ENCODE data around the gene HDAC4.

DNA sequence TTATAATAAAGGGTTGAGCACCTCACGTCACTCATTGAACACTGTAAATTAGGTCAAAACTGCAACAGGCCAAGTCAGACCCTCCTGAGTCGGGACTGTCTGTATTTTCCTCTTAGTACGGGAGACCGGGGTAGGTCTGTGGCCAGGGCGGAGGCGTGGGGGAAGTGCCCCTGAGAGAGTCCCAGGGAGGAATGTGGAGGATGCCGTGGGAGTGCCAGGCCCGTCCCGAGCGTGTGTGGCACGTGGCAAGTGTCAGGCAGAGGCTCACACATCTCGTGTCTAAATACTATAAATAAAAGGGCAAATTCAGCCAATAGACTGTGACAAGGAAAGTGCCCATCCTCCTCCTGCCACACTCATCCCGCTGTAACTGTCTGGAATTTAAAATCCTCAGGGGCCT is 6.3 kb upstream of the HDAC4 start:
- TF ChIP-seq POLR2A (IDR thresholded peaks at IDR 0.05; ENCODE audit: low read depth, low read length) (no peak), BHLHE40 (IDR thresholded peaks at IDR 0.05; ENCODE audit: borderline replicate concordance in 1 of 2, low read depth in 2 of 2, low read length in 1 of 2) (no peak), CEBPB (IDR thresholded peaks at IDR 0.05; ENCODE audit: borderline replicate concordance in 1 of 2, low read depth in 2 of 2, low read length in 2 of 2) (no peak), TCF12 (IDR thresholded peaks at IDR 0.05; ENCODE audit: low read depth, low read length) (no peak), REST (IDR thresholded peaks at IDR 0.05; ENCODE audit: low read depth, low read length) (no peak), RAD21 (IDR thresholded peaks at IDR 0.05; ENCODE audit: insufficient read depth, low read depth, low read length) (no peak), POLR2AphosphoS5 (IDR thresholded peaks at IDR 0.05; ENCODE audit: low read length) (no peak), CREM (IDR thresholded peaks at IDR 0.05; ENCODE audit: low read depth) (no peak), MEF2A (IDR thresholded peaks at IDR 0.05; ENCODE audit: insufficient read depth, low read depth, low read length) (no peak), FOXM1 (IDR thresholded peaks at IDR 0.05; ENCODE audit: low read depth, low read length) (no peak)
- TF ChIP-seq, protein P1, sequence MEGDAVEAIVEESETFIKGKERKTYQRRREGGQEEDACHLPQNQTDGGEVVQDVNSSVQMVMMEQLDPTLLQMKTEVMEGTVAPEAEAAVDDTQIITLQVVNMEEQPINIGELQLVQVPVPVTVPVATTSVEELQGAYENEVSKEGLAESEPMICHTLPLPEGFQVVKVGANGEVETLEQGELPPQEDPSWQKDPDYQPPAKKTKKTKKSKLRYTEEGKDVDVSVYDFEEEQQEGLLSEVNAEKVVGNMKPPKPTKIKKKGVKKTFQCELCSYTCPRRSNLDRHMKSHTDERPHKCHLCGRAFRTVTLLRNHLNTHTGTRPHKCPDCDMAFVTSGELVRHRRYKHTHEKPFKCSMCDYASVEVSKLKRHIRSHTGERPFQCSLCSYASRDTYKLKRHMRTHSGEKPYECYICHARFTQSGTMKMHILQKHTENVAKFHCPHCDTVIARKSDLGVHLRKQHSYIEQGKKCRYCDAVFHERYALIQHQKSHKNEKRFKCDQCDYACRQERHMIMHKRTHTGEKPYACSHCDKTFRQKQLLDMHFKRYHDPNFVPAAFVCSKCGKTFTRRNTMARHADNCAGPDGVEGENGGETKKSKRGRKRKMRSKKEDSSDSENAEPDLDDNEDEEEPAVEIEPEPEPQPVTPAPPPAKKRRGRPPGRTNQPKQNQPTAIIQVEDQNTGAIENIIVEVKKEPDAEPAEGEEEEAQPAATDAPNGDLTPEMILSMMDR (IDR thresholded peaks at IDR 0.05 in 2 of 3, conservative IDR thresholded peaks at IDR 0.05 in 1 of 3; ENCODE audit: control insufficient read depth in 2 of 3, extremely low read depth in 1 of 3, insufficient read depth in 1 of 3, low read depth in 3 of 3, low read length in 3 of 3), result no peak
- TF ChIP-seq, protein P2, sequence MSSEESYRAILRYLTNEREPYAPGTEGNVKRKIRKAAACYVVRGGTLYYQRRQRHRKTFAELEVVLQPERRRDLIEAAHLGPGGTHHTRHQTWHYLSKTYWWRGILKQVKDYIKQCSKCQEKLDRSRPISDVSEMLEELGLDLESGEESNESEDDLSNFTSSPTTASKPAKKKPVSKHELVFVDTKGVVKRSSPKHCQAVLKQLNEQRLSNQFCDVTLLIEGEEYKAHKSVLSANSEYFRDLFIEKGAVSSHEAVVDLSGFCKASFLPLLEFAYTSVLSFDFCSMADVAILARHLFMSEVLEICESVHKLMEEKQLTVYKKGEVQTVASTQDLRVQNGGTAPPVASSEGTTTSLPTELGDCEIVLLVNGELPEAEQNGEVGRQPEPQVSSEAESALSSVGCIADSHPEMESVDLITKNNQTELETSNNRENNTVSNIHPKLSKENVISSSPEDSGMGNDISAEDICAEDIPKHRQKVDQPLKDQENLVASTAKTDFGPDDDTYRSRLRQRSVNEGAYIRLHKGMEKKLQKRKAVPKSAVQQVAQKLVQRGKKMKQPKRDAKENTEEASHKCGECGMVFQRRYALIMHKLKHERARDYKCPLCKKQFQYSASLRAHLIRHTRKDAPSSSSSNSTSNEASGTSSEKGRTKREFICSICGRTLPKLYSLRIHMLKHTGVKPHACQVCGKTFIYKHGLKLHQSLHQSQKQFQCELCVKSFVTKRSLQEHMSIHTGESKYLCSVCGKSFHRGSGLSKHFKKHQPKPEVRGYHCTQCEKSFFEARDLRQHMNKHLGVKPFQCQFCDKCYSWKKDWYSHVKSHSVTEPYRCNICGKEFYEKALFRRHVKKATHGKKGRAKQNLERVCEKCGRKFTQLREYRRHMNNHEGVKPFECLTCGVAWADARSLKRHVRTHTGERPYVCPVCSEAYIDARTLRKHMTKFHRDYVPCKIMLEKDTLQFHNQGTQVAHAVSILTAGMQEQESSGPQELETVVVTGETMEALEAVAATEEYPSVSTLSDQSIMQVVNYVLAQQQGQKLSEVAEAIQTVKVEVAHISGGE (CRISPR knock-in tag; IDR thresholded peaks at IDR 0.05), result no peak

All from GM12878 (cell line).